GM19372 (cell line): Measurements from ENCODE around the gene STN1.

Source experiments
- ATAC-seq: cut with Tn5 transposase; IDR thresholded peaks from one replicate; pipeline ENCODE4 v1.9.1; 2021; ENCODE audit warnings: mild to moderate bottlenecking, low read depth, moderate library complexity; ENCODE audit not compliant: unreplicated experiment

Gene STN1

GRCh38 chr10:103871006-103871405 is 47.0 kb downstream of the STN1 start:
- no peak for ATAC-seq

GRCh38 chr10:103870516-103870915 is 47.5 kb downstream of the STN1 start:
- ATAC-seq: no peak

DNA sequence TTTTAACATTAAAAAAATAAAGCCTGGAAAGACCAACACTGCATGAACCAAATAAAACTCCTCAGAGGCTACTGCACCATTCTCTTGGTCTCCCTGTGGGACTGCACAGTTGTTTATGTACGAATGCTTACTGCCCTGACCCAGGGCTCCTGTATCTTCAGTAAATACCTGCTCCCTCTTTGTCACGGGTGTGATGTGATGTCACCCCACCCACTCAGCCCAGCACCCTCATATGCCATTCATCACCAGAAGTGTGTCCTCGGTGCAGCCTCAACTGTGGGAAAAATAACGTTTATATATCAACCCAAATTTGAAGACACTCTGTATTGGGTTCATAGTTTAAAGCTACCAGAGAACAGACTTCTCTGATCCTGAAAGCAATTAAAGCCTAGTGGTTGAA is 48.6 kb downstream of the STN1 start:
- ATAC-seq: no peak

- no peak for ATAC-seq
Measured at GRCh38 chr10:103868200-103868599, 49.8 kb downstream of the STN1 start.

- ATAC-seq: no peak
Measured at GRCh38 chr10:103861505-103861904, 56.5 kb downstream of the STN1 start.

GRCh38 chr10:103859161-103860086 is 58.6 kb downstream of the STN1 start:
- no peak for ATAC-seq

GRCh38 chr10:103858360-103858759 is 59.6 kb downstream of the STN1 start:
- no peak for ATAC-seq

- no peak for ATAC-seq
Measured at GRCh38 chr10:103856797-103857170, 61.2 kb downstream of the STN1 start.

DNA sequence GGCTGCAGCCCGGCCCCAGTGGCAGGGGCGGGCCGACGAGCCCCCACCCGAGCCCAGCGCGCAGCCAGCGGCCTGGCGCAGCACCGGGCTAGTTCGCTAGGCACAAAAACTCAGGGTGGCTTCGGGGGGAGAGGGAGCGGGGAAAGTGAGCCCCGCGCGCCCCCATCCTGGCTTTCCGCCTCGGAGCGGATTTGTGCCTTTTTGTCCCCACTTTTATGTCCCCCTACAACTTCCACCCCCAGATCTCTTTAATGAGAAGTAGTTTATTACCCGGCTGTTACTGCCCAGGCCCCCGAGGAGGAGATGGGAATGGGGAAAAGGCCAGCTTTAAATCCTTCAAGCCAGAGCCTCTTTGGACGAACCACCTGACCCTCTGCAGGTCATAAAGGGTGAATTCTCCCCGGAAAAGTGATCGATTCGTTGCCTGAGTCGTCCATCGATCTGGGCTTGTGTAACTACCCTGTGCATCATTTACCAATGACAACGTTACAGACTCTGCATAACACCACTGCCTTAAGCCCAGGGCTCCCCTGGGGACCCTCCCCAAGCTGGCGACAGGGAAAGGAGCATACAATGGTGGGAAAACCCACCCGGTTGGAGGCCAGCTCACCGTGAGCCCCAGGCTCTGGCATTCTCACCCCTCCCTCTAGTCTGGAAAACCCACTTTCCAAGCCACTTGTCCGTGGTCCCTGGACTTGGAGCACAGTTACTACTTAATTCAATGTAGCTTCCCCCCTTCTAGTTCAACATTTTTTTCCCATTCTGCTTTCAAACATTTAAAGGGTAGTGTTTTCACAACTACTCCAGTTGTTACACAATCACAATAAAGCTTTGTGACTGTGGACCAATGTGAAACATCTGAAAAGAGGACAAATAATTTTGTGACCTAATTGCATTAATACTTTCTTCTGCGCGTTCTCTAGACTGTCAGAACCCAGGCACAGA is 61.9 kb downstream of the STN1 start:
- ATAC-seq: no peak

DNA sequence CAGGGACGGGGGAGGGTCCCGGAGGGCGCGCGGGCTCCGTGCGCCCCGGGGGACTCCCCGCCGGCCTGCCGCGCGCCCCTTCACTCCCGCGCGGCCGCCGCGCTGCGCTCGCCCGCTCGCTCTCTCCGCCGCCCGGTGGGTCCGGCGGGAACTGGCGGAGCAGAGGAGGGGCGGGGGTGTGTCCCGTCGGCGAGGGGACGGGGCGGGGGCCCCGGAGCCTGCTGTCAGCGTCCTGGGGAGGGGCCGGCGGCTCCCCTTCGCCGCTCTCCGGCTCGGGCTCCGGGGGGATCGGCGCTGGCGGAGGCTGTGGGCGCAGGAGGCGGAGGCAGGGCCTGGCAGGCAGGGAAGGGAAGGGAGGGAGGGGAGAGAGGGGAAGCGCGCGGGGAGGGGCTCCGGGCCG is 62.6 kb downstream of the STN1 start, which contains the start of gene SH3PXD2A:
TSS of gene SH3PXD2A (minus strand) at position 153 of the 400 bp plus-strand sequence. CDS start 310 bp downstream, outside the sequence.
- ATAC-seq: no peak

DNA sequence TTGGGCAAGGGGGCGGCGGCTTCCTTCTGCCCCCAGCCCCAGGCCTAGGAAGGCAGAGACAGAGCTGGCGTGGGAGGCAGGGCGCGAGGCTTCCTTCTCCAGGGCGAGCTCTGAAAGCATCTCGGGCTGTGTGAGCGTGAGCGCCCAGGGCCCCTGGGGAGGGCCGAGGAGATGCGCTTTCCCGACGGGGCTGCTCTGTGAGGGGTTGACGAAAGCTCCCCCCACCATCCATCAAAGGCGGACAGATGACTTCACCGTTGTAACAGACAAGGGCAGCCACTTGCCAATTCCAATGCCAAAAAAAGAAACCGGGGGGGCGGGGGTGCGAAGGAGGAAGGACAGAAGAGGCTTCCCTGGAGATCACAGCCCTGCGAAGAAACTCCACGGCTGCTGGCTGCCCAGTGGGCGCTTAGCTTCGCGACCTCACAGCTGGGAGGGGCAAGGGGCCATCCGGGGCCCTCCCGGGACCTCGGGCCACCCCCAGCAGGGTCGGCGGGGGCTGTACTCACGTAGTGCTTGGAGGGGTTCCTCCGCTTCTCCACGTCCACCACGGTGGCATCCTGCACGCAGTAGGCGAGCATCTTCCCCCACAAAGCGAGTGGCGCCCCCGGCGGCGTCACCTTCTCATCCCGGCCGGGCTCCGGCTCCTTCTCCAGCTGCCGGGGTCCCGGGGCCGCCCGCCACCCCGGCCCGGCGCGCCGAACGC is 63.1 kb downstream of the STN1 start:
- ATAC-seq: no peak

- no peak for ATAC-seq
Measured at GRCh38 chr10:103854265-103854685, 63.7 kb downstream of the STN1 start.

- no peak for ATAC-seq
Measured at GRCh38 chr10:103853428-103854264, 64.3 kb downstream of the STN1 start.

DNA sequence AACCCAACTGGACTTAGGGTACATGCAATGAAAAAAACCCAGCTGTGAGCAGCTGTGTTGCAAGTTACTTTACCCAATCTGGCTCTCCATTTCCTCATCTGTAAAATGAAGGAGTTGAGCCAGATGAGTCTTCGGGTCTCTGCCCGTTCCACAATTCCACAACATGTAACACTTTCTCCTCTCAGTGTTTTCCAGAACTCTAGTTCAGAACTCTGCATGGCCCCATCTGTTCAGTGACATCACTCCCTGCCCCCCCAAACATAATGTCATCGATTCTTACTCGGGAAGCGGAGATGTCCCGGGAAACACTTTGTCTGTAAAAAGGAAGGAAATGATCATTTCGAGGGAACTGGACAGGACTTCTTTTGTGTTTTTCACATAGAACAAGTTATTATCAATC is 65.1 kb downstream of the STN1 start:
- ATAC-seq: no peak

GRCh38 chr10:103852189-103852711 is 65.7 kb downstream of the STN1 start:
- ATAC-seq: no peak

DNA sequence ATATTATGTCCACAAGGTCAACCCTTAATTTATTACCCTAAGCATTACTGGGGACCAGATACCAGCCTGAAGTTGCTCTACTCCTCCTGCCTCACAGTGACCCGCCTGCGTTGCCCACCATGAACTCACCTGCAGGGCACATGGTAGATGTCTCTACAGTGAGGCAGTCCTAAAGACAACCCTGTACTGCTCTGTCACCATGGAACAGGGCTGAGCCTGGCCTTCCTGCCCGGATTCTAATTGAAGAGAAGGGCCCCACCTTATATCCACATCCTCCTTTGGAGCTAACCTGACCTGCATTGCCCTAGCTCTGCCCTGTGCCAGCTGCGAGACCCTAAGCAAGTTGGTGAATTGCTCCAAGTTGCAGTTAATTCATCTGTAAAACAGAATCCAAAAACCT is 66.7 kb downstream of the STN1 start:
- ATAC-seq: no peak

DNA sequence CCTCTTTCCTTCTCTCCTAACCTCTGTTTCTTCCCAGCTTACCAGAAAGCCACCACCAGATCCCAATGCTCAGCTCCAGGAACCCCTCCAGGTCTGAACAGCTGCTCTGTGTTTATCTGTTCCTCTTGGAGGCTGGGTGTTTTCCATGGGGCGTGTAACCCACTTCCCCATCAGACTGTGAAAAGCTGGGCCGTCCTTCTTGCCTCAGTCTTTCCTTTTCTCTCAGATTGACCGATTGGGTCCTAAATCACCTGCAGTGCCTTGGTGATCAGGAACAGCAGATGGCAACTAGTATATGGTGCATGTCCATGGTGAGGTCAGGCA is 67.5 kb downstream of the STN1 start:
- ATAC-seq: no peak

DNA sequence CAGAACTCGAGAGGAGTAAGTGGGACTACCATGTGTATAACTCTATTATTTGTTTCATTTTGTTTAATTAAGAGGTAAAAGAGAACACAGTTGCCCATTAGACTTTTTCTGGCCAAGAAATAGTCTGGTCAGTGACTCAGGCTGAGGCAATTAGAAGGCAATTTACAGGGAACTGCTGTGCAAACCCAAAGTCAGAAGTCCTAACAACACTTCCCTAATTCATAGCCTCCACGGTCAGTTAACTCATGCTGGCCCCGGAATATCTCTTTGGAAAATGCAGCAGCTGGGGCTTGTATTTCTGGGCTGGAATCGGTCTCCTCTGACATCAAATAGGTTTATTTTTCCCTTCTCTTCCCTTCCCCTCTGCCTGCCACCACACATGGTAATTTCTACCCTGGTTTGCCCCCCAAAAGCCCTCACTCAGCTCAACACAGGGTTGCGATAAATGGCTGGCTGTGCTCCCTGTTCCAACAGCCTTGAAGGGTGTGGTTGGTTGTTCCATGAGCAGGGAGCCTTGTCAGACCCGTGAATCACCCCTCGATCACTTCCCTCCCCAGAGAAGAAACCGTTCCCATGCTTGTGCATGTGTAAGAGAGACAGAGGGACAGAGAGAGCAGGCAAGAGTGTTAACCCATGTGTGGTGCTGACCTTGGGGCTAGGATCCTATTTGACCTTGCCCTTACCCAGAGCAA is 68.0 kb downstream of the STN1 start:
- no peak for ATAC-seq
